Nephron (organoid): ENCODE measurements around the gene BAX.

Source experiments
- H3K27ac Mint-ChIP-seq, 3 experiments: 2 replicates each; pipeline ENCODE4 v1.8.0; 2020; ENCODE audit warnings: mixed read lengths in 3 of 3, mild to moderate bottlenecking in 2 of 3, moderate library complexity in 1 of 3
- H3K27me3 Mint-ChIP-seq: 2 replicates; pipeline ENCODE4 v1.8.0; 2021; ENCODE audit warnings: low read depth, mild to moderate bottlenecking, moderate library complexity, mixed read lengths
- H3K36me3 Mint-ChIP-seq: 2 replicates; pipeline ENCODE4 v1.8.0; 2020; ENCODE audit warnings: low read depth, mixed read lengths
- H3K4me1 Mint-ChIP-seq: 2 replicates; pipeline ENCODE4 v1.8.0; 2020; ENCODE audit warnings: mixed read lengths
- H3K4me3 Mint-ChIP-seq, 3 experiments: 2 replicates each; pipeline ENCODE4 v1.8.0; 2020; ENCODE audit warnings: mild to moderate bottlenecking in 3 of 3, mixed read lengths in 3 of 3, moderate library complexity in 2 of 3
- H3K9me3 Mint-ChIP-seq: 2 replicates; pipeline ENCODE4 v1.8.0; 2020; ENCODE audit warnings: mixed read lengths
- TF ChIP-seq, protein P1 (sequence below), 3 experiments: fragments of 200-600 bp; sonication (generic); IDR thresholded peaks; one replicate each; pipeline ENCODE4 v1.5.0; 2021; ENCODE audit warnings: antibody characterized with exemption in 3 of 3; ENCODE audit not compliant: unreplicated experiment in 3 of 3

The BAX gene

DNA sequence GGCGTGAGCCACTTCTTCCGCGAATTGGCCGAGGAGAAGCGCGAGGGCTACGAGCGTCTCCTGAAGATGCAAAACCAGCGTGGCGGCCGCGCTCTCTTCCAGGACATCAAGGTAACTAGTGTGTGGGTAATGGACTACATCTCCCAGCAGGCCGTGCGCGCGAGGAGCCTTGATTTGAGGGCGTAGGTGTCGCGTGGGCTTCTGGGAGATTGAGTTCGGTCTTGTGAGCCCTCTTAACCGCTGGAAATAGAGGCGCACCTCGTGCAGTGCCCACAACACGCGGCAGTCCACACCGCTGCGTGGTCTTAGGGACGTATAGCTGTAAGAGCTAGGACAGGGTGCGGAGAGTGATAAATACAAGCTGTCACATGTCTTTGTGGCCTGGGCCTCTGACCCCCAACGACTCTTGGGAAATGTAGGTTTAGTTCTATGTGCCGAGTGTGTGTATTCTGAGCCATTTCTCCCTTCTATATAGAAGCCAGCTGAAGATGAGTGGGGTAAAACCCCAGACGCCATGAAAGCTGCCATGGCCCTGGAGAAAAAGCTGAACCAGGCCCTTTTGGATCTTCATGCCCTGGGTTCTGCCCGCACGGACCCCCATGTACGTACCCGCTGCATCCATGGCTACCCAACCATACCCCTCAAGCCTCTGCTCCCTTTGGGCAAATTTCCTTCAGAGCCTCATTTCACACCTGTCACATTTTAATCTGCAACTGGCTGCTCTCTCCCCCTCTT lies 11.3 kb downstream of the BAX start:
- no peaks in the 10 kb centered on the region for H3K9me3 Mint-ChIP-seq
- peaks cover 30% of the 10 kb centered on the region for H3K4me1 Mint-ChIP-seq
- H3K27ac Mint-ChIP-seq = peak overlapping the region; percentile 96 to 100 (median 99)
- H3K36me3 Mint-ChIP-seq = peaks cover 39% of the 10 kb centered on the region
- H3K4me3 Mint-ChIP-seq = peak overlapping the region; percentile 99 to 100 (median 99)
- TF ChIP-seq, protein P1, sequence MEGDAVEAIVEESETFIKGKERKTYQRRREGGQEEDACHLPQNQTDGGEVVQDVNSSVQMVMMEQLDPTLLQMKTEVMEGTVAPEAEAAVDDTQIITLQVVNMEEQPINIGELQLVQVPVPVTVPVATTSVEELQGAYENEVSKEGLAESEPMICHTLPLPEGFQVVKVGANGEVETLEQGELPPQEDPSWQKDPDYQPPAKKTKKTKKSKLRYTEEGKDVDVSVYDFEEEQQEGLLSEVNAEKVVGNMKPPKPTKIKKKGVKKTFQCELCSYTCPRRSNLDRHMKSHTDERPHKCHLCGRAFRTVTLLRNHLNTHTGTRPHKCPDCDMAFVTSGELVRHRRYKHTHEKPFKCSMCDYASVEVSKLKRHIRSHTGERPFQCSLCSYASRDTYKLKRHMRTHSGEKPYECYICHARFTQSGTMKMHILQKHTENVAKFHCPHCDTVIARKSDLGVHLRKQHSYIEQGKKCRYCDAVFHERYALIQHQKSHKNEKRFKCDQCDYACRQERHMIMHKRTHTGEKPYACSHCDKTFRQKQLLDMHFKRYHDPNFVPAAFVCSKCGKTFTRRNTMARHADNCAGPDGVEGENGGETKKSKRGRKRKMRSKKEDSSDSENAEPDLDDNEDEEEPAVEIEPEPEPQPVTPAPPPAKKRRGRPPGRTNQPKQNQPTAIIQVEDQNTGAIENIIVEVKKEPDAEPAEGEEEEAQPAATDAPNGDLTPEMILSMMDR (IDR thresholded peaks at IDR 0.05; ENCODE audit: unreplicated experiment in 3 of 3) = no peak
- no peaks in the 10 kb centered on the region for H3K27me3 Mint-ChIP-seq

DNA sequence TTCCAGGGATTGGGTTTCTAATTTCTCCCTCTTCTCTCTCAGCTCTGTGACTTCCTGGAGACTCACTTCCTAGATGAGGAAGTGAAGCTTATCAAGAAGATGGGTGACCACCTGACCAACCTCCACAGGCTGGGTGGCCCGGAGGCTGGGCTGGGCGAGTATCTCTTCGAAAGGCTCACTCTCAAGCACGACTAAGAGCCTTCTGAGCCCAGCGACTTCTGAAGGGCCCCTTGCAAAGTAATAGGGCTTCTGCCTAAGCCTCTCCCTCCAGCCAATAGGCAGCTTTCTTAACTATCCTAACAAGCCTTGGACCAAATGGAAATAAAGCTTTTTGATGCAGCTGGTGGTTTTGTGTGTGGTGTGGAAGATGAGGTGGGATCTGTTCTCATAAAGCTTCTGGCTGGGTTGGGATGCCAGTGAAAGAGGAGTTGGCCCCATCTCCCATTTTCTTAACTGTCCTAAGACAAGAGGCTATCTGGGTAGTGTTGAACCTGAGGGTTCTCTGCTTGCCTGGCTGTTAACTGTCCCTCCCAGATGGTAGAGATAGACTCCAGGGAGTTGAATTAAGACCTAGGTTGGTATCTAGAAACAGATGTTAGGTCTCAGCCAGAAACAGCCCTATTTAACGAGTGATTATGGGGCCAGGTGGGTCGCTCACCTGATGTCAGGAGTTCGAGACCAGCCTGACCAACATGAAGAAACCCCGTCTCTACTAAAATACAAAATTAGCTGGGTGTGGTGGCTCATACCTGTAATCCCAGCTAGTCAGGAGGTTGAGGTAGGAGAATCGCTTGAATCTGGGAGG lies 12.1 kb downstream of the BAX start:
- peak overlapping the region; percentile 99 to 100 (median 99) for H3K4me3 Mint-ChIP-seq
- peaks cover 32% of the 10 kb centered on the region for H3K4me1 Mint-ChIP-seq
- H3K27me3 Mint-ChIP-seq = no peaks in the 10 kb centered on the region
- peaks cover 39% of the 10 kb centered on the region for H3K36me3 Mint-ChIP-seq
- TF ChIP-seq, protein P1 (IDR thresholded peaks at IDR 0.05; ENCODE audit: unreplicated experiment in 3 of 3) = no peak
- peak overlapping the region; percentile 96 to 100 (median 99) for H3K27ac Mint-ChIP-seq
- no peaks in the 10 kb centered on the region for H3K9me3 Mint-ChIP-seq

- Mint-ChIP-seq H3K27me3 (no peaks in the 10 kb centered on the region), H3K36me3 (peaks cover 39% of the 10 kb centered on the region), H3K4me3 (peak overlapping the region; percentile 99 to 100 (median 99)), H3K4me1 (peaks cover 32% of the 10 kb centered on the region), H3K9me3 (no peaks in the 10 kb centered on the region), H3K27ac (peak overlapping the region in 2 of 3 experiments; percentile 3 to 52)
- TF ChIP-seq, protein P1 (IDR thresholded peaks at IDR 0.05; ENCODE audit: unreplicated experiment in 3 of 3) = no peak
Measured at GRCh38 chr19:48967346-48968178, 12.9 kb downstream of the BAX start.

GRCh38 chr19:48968179-48968661 lies 13.5 kb downstream of the BAX start:
- Mint-ChIP-seq H3K27ac (peak overlapping the region in 1 of 3 experiments; percentile 3), H3K4me3 (peak overlapping the region; percentile 99 to 100 (median 99)), H3K36me3 (peaks cover 43% of the 10 kb centered on the region), H3K4me1 (peaks cover 29% of the 10 kb centered on the region), H3K9me3 (no peaks in the 10 kb centered on the region), H3K27me3 (no peaks in the 10 kb centered on the region)
- TF ChIP-seq, protein P1 (IDR thresholded peaks at IDR 0.05; ENCODE audit: unreplicated experiment in 3 of 3) = no peak

DNA sequence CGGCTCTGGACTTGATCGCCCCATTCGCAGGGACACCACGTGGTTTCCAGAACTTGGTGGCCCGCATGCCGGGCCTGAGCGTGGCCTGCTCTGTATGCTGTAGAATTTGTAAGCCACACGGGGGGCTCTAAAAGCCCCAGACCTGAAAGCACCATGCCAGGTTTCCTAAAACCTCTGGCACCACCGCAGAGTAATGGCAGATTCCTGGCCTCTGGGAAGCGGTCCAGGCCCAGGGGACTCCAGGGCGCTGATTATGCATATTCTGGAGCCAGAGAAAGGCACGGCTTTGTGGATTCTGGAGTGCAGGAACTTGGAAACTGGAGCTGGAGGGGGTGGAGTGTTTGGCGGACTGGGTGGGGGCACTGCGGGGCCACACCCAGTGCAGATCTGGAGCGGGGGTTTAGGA lies 14.1 kb downstream of the BAX start:
- Mint-ChIP-seq H3K27me3 (no peaks in the 10 kb centered on the region), H3K4me1 (peaks cover 23% of the 10 kb centered on the region)

More for the DNA sequence above, 14.1 kb downstream of the BAX start:
- Mint-ChIP-seq H3K9me3 (no peaks in the 10 kb centered on the region), H3K4me3 (no peak overlapping the region), H3K36me3 (peaks cover 43% of the 10 kb centered on the region), H3K27ac (no peak overlapping the region)
- TF ChIP-seq, protein P1 (IDR thresholded peaks at IDR 0.05; ENCODE audit: unreplicated experiment in 3 of 3) = no peak
